ENCODE results near the gene SUPT5H. TPM values are rescaled to one million over a fixed set of nuclear protein-coding genes. Genes with fewer than 3 reads are reported as not detected.

SUPT5H gene
- total and polyA plus RNA-seq, 2 of the 13 experiments (the other 11 are each of a cell fraction or from before 2014, with no cell fraction given), result 48.2 to 51.7 TPM

GRCh38 chr19:39420769-39421168 lies 24.6 kb upstream of the SUPT5H start:
- FAIRE-seq (no peak), DNase-seq (ENCODE audit: low spot score) (no peak), ATAC-seq (no peak)
- H2AFZ ChIP-seq (ENCODE audit: low read length), result no peak overlapping the region
- no peaks in the 10 kb centered on the region for H4K20me1 ChIP-seq (ENCODE audit: insufficient read depth, low read length)
- in situ Hi-C loops (cut with HindIII; ENCODE audit: extremely low pct_ligation_motif_present, low pct_unique_long_range_greater_than_20kb) (no loop called here), intact Hi-C loops (cut with micrococcal nuclease; ENCODE audit: unreplicated experiment) (no loop called here)
- no peaks in the 10 kb centered on the region for H3K9me3 ChIP-seq (ENCODE audit: low read length)
- CTCF ChIA-PET (ENCODE audit: low intra/inter-chr PET ratio, low total read pairs), result no interaction called here
- 95% methylated on average over 7 of the region's 15 CpGs for WGBS (ENCODE audit: low lambda C conversion rate)
- no peak overlapping the region for H3K4me2 ChIP-seq (ENCODE audit: low read depth, low read length)
- BruUV-seq (replicated peaks), result no TSS peak
- no peaks in the 10 kb centered on the region for H3K79me2 ChIP-seq (ENCODE audit: insufficient read depth, low read length)
- TF ChIP-seq NFIB (CRISPR knock-in tag; IDR thresholded peaks at IDR 0.05; ENCODE audit: borderline replicate concordance), result no peak
- TF ChIP-seq TIGD3 (CRISPR knock-in tag; IDR thresholded peaks at IDR 0.05; ENCODE audit: borderline replicate concordance), result no peak
- TF ChIP-seq, protein P1, sequence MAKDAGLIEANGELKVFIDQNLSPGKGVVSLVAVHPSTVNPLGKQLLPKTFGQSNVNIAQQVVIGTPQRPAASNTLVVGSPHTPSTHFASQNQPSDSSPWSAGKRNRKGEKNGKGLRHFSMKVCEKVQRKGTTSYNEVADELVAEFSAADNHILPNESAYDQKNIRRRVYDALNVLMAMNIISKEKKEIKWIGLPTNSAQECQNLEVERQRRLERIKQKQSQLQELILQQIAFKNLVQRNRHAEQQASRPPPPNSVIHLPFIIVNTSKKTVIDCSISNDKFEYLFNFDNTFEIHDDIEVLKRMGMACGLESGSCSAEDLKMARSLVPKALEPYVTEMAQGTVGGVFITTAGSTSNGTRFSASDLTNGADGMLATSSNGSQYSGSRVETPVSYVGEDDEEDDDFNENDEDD (CRISPR knock-in tag; IDR thresholded peaks at IDR 0.05; ENCODE audit: borderline replicate concordance), result no peak
- TF ChIP-seq ZNF383 (CRISPR knock-in tag; IDR thresholded peaks at IDR 0.05; ENCODE audit: borderline replicate concordance), result no peak
- TF ChIP-seq MBD4 (IDR thresholded peaks at IDR 0.05; ENCODE audit: borderline replicate concordance, low read length), result no peak
- no peak for TF ChIP-seq ZNF776 (CRISPR knock-in tag; IDR thresholded peaks at IDR 0.05)
- no peak overlapping the region for H3K9ac ChIP-seq (ENCODE audit: insufficient read depth, low read depth, low read length)
- H3K4me3 ChIP-seq (replicated peaks in 1 of 3; ENCODE audit: insufficient read depth in 1 of 3, low read depth in 2 of 3, low read length in 3 of 3), result no peak overlapping the region
- H3K36me3 ChIP-seq (replicated peaks in 1 of 2; ENCODE audit: control insufficient read depth in 1 of 2, insufficient read depth in 2 of 2, low read length in 2 of 2), result peaks cover 7 to 8% of the 10 kb centered on the region in 2 experiments; a peak in 4 of 5 replicates
- no peaks in the 10 kb centered on the region for H3K27me3 ChIP-seq (ENCODE audit: control insufficient read depth in 1 of 2, insufficient read depth in 2 of 2, low read length in 2 of 2)
- H3K4me1 ChIP-seq (ENCODE audit: insufficient read depth, low read length), result peaks cover 13% of the 10 kb centered on the region; the same call in 1 of the 2 replicates
- no peak overlapping the region for H3K27ac ChIP-seq (ENCODE audit: extremely low read length, insufficient read depth, low read length)
- POLR2A ChIA-PET, result interaction anchor here (3.2 kb wide), 1 partner anchor 15 kb away, joined by 14 read pairs; the partner anchor contains the start of gene RPS16
